GM21717 (cell line): ENCODE measurements around the gene PGAP3.

Experiments used
- ATAC-seq: cut with Tn5 transposase; IDR thresholded peaks from one replicate; pipeline ENCODE4 v1.9.1; 2021; ENCODE audit warnings: mild to moderate bottlenecking, moderate library complexity; ENCODE audit not compliant: unreplicated experiment

Gene PGAP3

GRCh38 chr17:39625198-39625785 lies 62.6 kb downstream of the PGAP3 start:
- ATAC-seq, result no peak

DNA sequence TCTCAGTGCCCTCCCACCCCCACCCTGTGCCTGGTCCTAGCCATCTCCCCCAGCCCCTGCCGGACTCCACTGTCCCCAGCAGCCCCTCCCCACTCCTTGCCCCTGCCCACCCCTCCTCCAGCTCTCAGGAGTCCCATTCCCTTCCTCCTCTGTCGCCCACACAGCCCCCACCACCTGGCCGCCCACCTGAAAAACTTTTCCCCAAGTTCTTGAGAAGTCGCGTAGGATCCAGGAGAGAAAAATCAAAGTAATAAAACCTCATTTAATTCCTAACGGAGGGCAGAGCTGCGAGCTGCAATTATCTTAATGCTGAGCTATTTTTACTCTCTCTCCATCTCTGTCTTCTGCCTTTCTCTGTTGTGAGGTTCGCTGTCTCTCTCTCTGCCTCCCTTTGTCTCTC lies 63.5 kb downstream of the PGAP3 start:
- ATAC-seq, result no peak

GRCh38 chr17:39623356-39623950 lies 64.4 kb downstream of the PGAP3 start:
- no peak for ATAC-seq

GRCh38 chr17:39622380-39623006 lies 65.4 kb downstream of the PGAP3 start:
- ATAC-seq, result no peak

GRCh38 chr17:39621523-39622379 lies 66.1 kb downstream of the PGAP3 start:
- peak; percentile 61 for ATAC-seq
